Vagina (tissue), 2 donors: Measurements from ENCODE around the gene CEACAM19. TPM values are rescaled to one million over a fixed set of nuclear protein-coding genes. Genes with fewer than 3 reads are reported as not detected.

ENCODE experiments used
- DNase-seq, 2 donors: peaks; one replicate each; pipeline ENCODE4 v3.0.0-alpha.2; 2017; ENCODE audit errors: extremely low spot score in 2 of 2
- H3K27ac ChIP-seq: fragments of 200-600 bp; sonication (generic); one replicate; pipeline ENCODE4 v1.5.1; 2019
- H3K27me3 ChIP-seq: fragments of 200-600 bp; sonication (generic); one replicate; pipeline ENCODE4 v1.5.1; 2019
- H3K36me3 ChIP-seq, 2 donors: fragments of 200-600 bp; sonication (generic); one replicate each; pipeline ENCODE4 v1.5.1; 2017 to 2019
- H3K4me1 ChIP-seq: fragments of 200-600 bp; sonication (generic); one replicate; pipeline ENCODE4 v1.5.1; 2019
- H3K4me3 ChIP-seq, 2 donors: fragments of 200-600 bp; sonication (generic); 1 replicate in 1 of 2; 2 replicates in 1 of 2; pipeline ENCODE4 v1.5.1; 2016 to 2019
- H3K9me3 ChIP-seq: fragments of 200-600 bp; sonication (generic); one replicate; pipeline ENCODE4 v1.5.1; 2019
- CTCF ChIP-seq, 3 experiments: fragments of 450-650 bp in 2 of 3; fragments of 200-600 bp in 1 of 3; sonication (generic) in 1 of 3; IDR thresholded peaks; one replicate each; pipeline ENCODE4 v1.5.1; 2017 to 2019; ENCODE audit warnings: antibody characterized with exemption in 3 of 3, mild to moderate bottlenecking in 2 of 3, moderate library complexity in 2 of 3
- POLR2A ChIP-seq, 2 donors: fragments of 450-650 bp; IDR thresholded peaks; one replicate each; pipeline ENCODE4 v1.6.1; 2017; ENCODE audit warnings: antibody characterized with exemption in 2 of 2, mild to moderate bottlenecking in 2 of 2, moderate library complexity in 2 of 2
- POLR2AphosphoS5 ChIP-seq, 2 donors: sonication (generic); formaldehyde crosslinking; IDR thresholded peaks; one replicate each; pipeline ENCODE4 v1.9.0; 2017; ENCODE audit warnings: antibody characterized with exemption in 2 of 2, mild to moderate bottlenecking in 2 of 2, low read depth in 1 of 2; ENCODE audit not compliant: insufficient read depth in 1 of 2
- intact Hi-C: fragments of 100-400 bp; cut with DNase I; formaldehyde crosslinking; loops from one replicate; pipeline ENCODE4 v1.15.1; 2023
- total RNA-seq: library from RNA; depleted of rRNA; stranded (reverse); fragments of >200 nt; gene quantifications from one replicate; pipeline ENCODE4 v1.2.3, GENCODE V29; 2016

CEACAM19 gene
- total RNA-seq, 1 donor from 2014 or later: 7.1 TPM

DNA sequence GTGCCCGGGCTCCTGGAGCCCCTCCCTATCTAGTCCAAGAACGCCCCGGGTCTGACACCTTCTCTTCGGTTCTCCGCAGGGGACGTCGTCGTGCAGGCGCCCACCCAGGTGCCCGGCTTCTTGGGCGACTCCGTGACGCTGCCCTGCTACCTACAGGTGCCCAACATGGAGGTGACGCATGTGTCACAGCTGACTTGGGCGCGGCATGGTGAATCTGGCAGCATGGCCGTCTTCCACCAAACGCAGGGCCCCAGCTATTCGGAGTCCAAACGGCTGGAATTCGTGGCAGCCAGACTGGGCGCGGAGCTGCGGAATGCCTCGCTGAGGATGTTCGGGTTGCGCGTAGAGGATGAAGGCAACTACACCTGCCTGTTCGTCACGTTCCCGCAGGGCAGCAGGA, 24.1 kb upstream of the CEACAM19 start:
- Histone ChIP-seq H3K4me1 (peaks cover 25% of the 10 kb centered on the region), H3K27me3 (no peaks in the 10 kb centered on the region), H3K36me3 (peaks cover 0 to 30% of the 10 kb centered on the region in 2 donors), H3K27ac (peak overlapping the region; percentile 57), H3K9me3 (no peaks in the 10 kb centered on the region), H3K4me3 (peak overlapping the region in 1 of 2 donors; percentile 18)
- no peak for DNase-seq
- no peak for TF ChIP-seq POLR2A (IDR thresholded peaks at IDR 0.05)
- TF ChIP-seq CTCF (IDR thresholded peaks at IDR 0.05): no peak
- TF ChIP-seq POLR2AphosphoS5 (IDR thresholded peaks at IDR 0.05; ENCODE audit: insufficient read depth in 1 of 2, low read depth in 1 of 2): no peak
- intact Hi-C loops: no loop called here

DNA sequence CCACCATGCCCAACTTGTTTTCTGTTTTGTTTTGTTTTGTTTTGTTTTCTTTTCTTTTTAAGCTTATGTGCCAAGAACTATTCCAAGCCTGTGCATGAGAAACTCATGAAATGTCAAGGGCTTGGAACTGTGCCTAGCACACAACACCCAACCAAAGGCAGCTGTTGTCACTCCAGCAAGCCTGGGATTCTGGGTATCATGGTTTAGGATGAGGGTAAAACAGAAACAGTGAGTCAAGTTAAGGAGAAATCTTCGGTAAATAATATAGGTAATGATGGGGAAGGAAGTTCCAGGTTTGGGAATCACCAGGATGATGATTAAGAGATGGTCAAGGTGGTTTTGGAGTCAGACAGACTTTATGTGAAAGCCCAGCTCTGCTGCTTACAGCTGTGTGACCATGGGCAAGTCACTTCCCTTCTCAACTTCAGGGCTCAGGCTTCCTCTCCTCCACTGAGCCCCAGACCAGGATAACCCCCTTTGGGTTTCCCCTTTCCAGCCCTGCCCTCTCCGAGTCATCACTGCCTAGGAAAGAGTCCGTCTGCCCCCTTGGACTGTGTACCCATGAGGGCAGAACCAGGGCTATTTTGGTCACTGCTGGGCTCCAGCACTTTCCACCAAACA, 22.5 kb upstream of the CEACAM19 start:
- TF ChIP-seq CTCF (IDR thresholded peaks at IDR 0.05): no peak
- no peak for TF ChIP-seq POLR2AphosphoS5 (IDR thresholded peaks at IDR 0.05; ENCODE audit: insufficient read depth in 1 of 2, low read depth in 1 of 2)
- TF ChIP-seq POLR2A (IDR thresholded peaks at IDR 0.05): no peak
- Histone ChIP-seq H3K9me3 (no peaks in the 10 kb centered on the region), H3K4me1 (peaks cover 20% of the 10 kb centered on the region), H3K27me3 (no peaks in the 10 kb centered on the region), H3K27ac (peak overlapping the region; percentile 57), H3K36me3 (peaks cover 0 to 46% of the 10 kb centered on the region in 2 donors), H3K4me3 (no peak overlapping the region)
- no peak for DNase-seq
- intact Hi-C loops: no loop called here

- intact Hi-C loops: no loop called here
- no peaks in the 10 kb centered on the region for H3K27me3 ChIP-seq
- no peak for DNase-seq
- H3K36me3 ChIP-seq: peaks cover 0 to 54% of the 10 kb centered on the region in 2 donors
- H3K9me3 ChIP-seq: no peaks in the 10 kb centered on the region
- no peak overlapping the region for H3K4me3 ChIP-seq
- no peak overlapping the region for H3K27ac ChIP-seq
- TF ChIP-seq POLR2AphosphoS5 (IDR thresholded peaks at IDR 0.05; ENCODE audit: insufficient read depth in 1 of 2, low read depth in 1 of 2): no peak
- no peak for TF ChIP-seq CTCF (IDR thresholded peaks at IDR 0.05)
- TF ChIP-seq POLR2A (IDR thresholded peaks at IDR 0.05): no peak
- peaks cover 20% of the 10 kb centered on the region for H3K4me1 ChIP-seq
Measured at GRCh38 chr19:44649578-44650145, 21.6 kb upstream of the CEACAM19 start.

- H3K4me1 ChIP-seq: peaks cover under 1% of the 10 kb centered on the region
- peaks cover 0 to 75% of the 10 kb centered on the region in 2 donors for H3K36me3 ChIP-seq
- no peak for DNase-seq
- H3K27me3 ChIP-seq: no peaks in the 10 kb centered on the region
- intact Hi-C loops: no loop called here
- H3K9me3 ChIP-seq: no peaks in the 10 kb centered on the region
- H3K27ac ChIP-seq: no peak overlapping the region
- TF ChIP-seq POLR2A (IDR thresholded peaks at IDR 0.05): no peak
- no peak for TF ChIP-seq POLR2AphosphoS5 (IDR thresholded peaks at IDR 0.05; ENCODE audit: insufficient read depth in 1 of 2, low read depth in 1 of 2)
- TF ChIP-seq CTCF (IDR thresholded peaks at IDR 0.05): no peak
- H3K4me3 ChIP-seq: no peak overlapping the region
Measured at GRCh38 chr19:44653343-44653742, 17.9 kb upstream of the CEACAM19 start.
